Transverse colon (tissue), 4 donors: ENCODE data around the gene SYNE2. TPM values are rescaled to one million over a fixed set of nuclear protein-coding genes. Genes with fewer than 3 reads are reported as not detected.
"Not testable (repeated sequence)": the region's sequence is repeated elsewhere in the genome, so short reads cannot be mapped to it uniquely, and the experiment has no call there.

Experiments used
- DNase-seq: peaks from one replicate; pipeline ENCODE4 v3.0.0-alpha.2; 2019
- H3K27ac ChIP-seq, 4 donors: fragments of 200-600 bp; sonication (generic); 2 replicates each; pipeline ENCODE4 v1.5.1; 2016 to 2018; ENCODE audit warnings: inconsistent platforms in 4 of 4
- H3K27me3 ChIP-seq: fragments of 200-600 bp; sonication (generic); 2 replicates; pipeline ENCODE4 v1.5.1; 2017; ENCODE audit warnings: inconsistent platforms
- H3K36me3 ChIP-seq, 4 donors: fragments of 200-600 bp; sonication (generic); 2 replicates each; pipeline ENCODE4 v1.5.1; 2017 to 2019; ENCODE audit warnings: inconsistent platforms in 4 of 4
- H3K4me1 ChIP-seq, 4 donors: fragments of 200-600 bp; sonication (generic); 2 replicates each; pipeline ENCODE4 v1.5.1; 2017 to 2020; ENCODE audit warnings: inconsistent platforms in 4 of 4
- H3K4me3 ChIP-seq, 4 donors: fragments of 200-600 bp; sonication (generic); 1 replicate in 1 of 4; 2 replicates in 3 of 4; pipeline versions ENCODE4 v1.5.1 to v1.6.1; 2017 to 2019; ENCODE audit warnings: inconsistent platforms in 4 of 4
- H3K9me3 ChIP-seq, 2 donors: fragments of 200-600 bp; sonication (generic); 2 replicates each; pipeline ENCODE4 v1.5.1; 2017 to 2019; ENCODE audit warnings: inconsistent platforms in 2 of 2
- EP300 ChIP-seq: sonication (generic); formaldehyde crosslinking; IDR thresholded peaks from one replicate; pipeline ENCODE4 v1.6.1; 2017; ENCODE audit warnings: antibody characterized with exemption, low read depth
- POLR2A ChIP-seq: fragments of 450-650 bp; IDR thresholded peaks from one replicate; pipeline ENCODE4 v1.6.1; 2016; ENCODE audit warnings: antibody characterized with exemption, mild to moderate bottlenecking, moderate library complexity
- POLR2AphosphoS5 ChIP-seq, 3 donors: sonication (generic); formaldehyde crosslinking; IDR thresholded peaks; one replicate each; pipeline ENCODE4 v1.6.1; 2016; ENCODE audit warnings: antibody characterized with exemption in 3 of 3
- WGBS, 2 donors: methylation state at CpG; one replicate each; pipeline ENCODE4 v1.1.5; 2018; ENCODE audit warnings: low coverage in 1 of 2; 5-methylcytosine and 5-hydroxymethylcytosine counted together
- in situ Hi-C, 4 donors: fragments of 200-750 bp; cut with MboI; loops; one replicate each; pipeline versions ENCODE4 v1.15.0 to v1.15.1; 2017; ENCODE audit warnings: low sequenced_read_pairs in 3 of 4, low pct_ligation_motif_present in 1 of 4, low pct_unique_long_range_greater_than_20kb in 1 of 4
- intact Hi-C: fragments of 100-400 bp; cut with DNase I; formaldehyde crosslinking; loops from one replicate; pipeline ENCODE4 v1.15.1; 2023; ENCODE audit warnings: low total_unique reads
- total RNA-seq, 4 donors: library from RNA; depleted of rRNA; stranded (reverse); fragments of >200 nt; gene quantifications; one replicate each; pipeline ENCODE4 v1.1.0, GENCODE V29; 2016
- TF ChIP-seq, protein P1 (sequence below), 5 experiments: fragments of 200-600 bp in 3 of 5; fragments of 450-650 bp in 2 of 5; sonication (generic) in 3 of 5; IDR thresholded peaks; 1 replicate in 2 of 5; 2 replicates in 3 of 5; pipeline ENCODE4 v1.5.1; 2016 to 2017; ENCODE audit warnings: antibody characterized with exemption in 5 of 5, inconsistent platforms in 3 of 5, mild to moderate bottlenecking in 2 of 5, moderate library complexity in 1 of 5

SYNE2 gene
- total RNA-seq, 4 donors from 2014 or later, result 242 to 491 (median 304) TPM

DNA sequence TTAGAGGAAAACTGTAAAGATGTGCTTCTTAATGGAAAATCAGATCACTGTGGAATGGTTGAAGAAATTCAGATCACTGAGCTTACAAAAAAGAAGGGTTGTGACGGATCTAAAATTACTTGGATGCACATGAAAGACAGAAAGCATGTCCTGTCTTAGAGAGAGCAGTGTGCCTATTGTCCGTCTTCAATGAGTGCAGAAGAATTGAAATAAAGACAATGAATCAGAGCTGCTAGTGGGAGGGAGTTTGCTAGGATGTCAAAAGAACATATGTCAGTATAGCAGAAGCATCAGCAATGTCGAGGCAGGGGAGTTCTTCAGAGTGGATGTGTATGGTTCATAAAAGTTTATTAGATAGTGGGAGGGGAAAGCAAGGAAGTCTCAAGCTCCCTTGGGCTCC is 172.7 kb downstream of the SYNE2 start:
- in situ Hi-C loops, result no loop called here
- no peaks in the 10 kb centered on the region for H3K27me3 ChIP-seq
- intact Hi-C loops, result no loop called here
- peaks cover 0 to 57% (median 22%) of the 10 kb centered on the region in 4 donors for H3K36me3 ChIP-seq
- no peak for DNase-seq
- TF ChIP-seq, protein P1, sequence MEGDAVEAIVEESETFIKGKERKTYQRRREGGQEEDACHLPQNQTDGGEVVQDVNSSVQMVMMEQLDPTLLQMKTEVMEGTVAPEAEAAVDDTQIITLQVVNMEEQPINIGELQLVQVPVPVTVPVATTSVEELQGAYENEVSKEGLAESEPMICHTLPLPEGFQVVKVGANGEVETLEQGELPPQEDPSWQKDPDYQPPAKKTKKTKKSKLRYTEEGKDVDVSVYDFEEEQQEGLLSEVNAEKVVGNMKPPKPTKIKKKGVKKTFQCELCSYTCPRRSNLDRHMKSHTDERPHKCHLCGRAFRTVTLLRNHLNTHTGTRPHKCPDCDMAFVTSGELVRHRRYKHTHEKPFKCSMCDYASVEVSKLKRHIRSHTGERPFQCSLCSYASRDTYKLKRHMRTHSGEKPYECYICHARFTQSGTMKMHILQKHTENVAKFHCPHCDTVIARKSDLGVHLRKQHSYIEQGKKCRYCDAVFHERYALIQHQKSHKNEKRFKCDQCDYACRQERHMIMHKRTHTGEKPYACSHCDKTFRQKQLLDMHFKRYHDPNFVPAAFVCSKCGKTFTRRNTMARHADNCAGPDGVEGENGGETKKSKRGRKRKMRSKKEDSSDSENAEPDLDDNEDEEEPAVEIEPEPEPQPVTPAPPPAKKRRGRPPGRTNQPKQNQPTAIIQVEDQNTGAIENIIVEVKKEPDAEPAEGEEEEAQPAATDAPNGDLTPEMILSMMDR (IDR thresholded peaks at IDR 0.05), result no peak
- no peak for TF ChIP-seq EP300
- WGBS, 2 donors, result 83 to 93% methylated on average over 3 of the region's 3 CpGs
- H3K4me1 ChIP-seq, result no peaks in the 10 kb centered on the region
- no peaks in the 10 kb centered on the region for H3K9me3 ChIP-seq
- H3K4me3 ChIP-seq, result no peak overlapping the region
- no peak overlapping the region for H3K27ac ChIP-seq

DNA sequence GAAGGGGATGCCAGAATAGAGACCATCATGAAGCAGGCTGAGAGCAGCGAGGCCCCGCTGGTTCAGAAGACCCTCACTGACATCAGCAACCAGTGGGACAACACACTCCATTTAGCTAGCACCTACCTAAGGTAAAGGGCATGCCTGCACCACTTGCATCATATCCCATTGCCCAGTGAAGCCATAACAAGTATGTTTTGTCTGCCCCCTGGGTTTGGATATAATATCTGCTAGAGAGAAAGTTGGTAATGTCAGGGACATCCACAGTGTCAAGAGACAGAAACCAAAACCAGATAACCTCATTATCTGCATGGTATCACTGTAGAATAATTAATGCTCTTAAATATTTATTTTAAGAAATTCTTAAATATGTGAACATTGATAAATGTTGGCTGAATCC is 173.8 kb downstream of the SYNE2 start:
- TF ChIP-seq POLR2AphosphoS5 (IDR thresholded peaks at IDR 0.05), result no peak
- no peak for TF ChIP-seq EP300
- TF ChIP-seq POLR2A, result no peak
- TF ChIP-seq, protein P1 (IDR thresholded peaks at IDR 0.05), result no peak
- in situ Hi-C loops (no loop called here), intact Hi-C loops (no loop called here)
- DNase-seq, result no peak
- Histone ChIP-seq H3K27me3 (no peaks in the 10 kb centered on the region), H3K9me3 (no peaks in the 10 kb centered on the region), H3K4me3 (no peak overlapping the region), H3K27ac (no peak overlapping the region), H3K4me1 (no peaks in the 10 kb centered on the region), H3K36me3 (peaks cover 0 to 51% (median 23%) of the 10 kb centered on the region in 4 donors)
- WGBS, 2 donors, result 100% methylated on average over 2 of the region's 2 CpGs; no CpG with 5 or more reads in 1 of the 2 donors

DNA sequence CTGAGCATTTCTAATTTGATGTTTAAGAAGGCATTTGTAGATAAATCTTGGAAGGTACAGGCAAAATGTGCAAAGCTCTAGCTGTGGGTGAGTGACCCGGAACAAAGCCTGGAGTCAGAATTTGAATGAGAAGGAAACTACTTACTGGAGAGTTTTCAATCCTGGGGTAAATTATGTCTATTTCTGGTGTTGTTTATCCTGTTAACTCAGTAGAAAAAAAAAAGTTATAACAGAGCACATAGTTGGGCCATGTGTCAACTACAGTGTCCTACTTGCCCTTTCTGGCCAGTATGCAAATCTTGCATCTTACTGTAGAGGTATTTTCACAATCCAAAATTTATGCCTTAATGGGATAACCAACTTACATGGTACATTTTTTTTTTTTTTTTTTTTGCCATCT is 182.3 kb downstream of the SYNE2 start:
- no peak for DNase-seq
- no peaks in the 10 kb centered on the region for H3K9me3 ChIP-seq
- no peak overlapping the region for H3K4me3 ChIP-seq
- TF ChIP-seq POLR2A (no peak), POLR2AphosphoS5 (IDR thresholded peaks at IDR 0.05) (no peak), EP300 (no peak)
- TF ChIP-seq, protein P1 (IDR thresholded peaks at IDR 0.05), result no peak
- no peaks in the 10 kb centered on the region for H3K4me1 ChIP-seq
- H3K27ac ChIP-seq, result no peak overlapping the region
- peaks cover 0 to 18% (median 0%) of the 10 kb centered on the region in 4 donors for H3K36me3 ChIP-seq
- 82 to 85% methylated on average over 1 of the region's 1 CpG for WGBS, 2 donors
- H3K27me3 ChIP-seq, result no peaks in the 10 kb centered on the region
- intact Hi-C loops, result no loop called here
- in situ Hi-C loops, result no loop called here

DNA sequence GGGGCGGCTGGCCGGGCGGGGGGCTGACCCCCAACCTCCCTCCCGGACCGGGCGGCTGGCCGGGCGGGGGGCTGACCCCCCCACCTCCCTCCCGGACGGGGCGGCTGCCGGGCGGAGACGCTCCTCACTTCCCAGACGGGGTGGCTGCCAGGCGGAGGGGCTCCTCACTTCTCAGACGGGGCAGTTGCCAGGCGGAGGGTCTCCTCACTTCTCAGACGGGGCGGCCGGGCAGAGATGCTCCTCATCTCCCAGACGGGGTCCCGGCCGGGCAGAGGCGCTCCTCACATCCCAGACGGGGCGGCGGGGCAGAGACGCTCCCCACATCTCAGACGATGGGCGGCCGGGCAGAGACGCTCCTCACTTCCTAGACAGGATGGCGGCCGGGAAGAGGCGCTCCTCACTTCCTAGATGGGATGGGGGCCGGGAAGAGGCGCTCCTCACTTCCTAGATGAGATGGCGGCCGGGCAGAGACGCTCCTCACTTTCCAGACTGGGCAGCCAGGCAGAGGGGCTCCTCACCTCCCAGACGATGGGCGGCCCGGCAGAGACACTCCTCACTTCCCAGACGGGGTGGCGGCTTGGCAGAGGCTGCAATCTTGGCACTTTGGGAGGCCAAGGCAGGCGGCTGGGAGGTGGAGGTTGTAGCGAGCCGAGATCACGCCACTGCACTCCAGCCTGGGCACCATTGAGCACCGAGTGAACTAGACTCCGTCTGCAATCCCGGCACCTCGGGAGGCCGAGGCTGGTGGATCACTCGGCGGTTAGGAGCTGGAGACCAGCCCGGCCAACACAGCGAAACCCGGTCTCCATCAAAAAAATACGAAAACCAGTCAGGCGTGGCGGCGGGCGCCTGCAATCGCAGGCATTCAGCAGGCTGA is 185.3 kb downstream of the SYNE2 start:
- DNase-seq, intact Hi-C loops, in situ Hi-C loops: not testable (repeated sequence)

More for the DNA sequence above, 185.3 kb downstream of the SYNE2 start:
- not testable (repeated sequence) for H3K27me3 ChIP-seq, H3K9me3 ChIP-seq, H3K4me1 ChIP-seq, H3K27ac ChIP-seq, H3K4me3 ChIP-seq, H3K36me3 ChIP-seq
- 95% methylated on average over 43 of the region's 66 CpGs; no CpG with 5 or more reads in 1 of the 2 donors for WGBS, 2 donors
